NT2/D1 (cell line): ENCODE data around the gene FKBP5.

Source experiments
- SUZ12 ChIP-seq: IDR thresholded peaks from 2 replicates; pipeline ENCODE4 v1.6.1; 2011; ENCODE audit not compliant: insufficient read length, insufficient read depth; ENCODE audit errors: extremely low read depth
- YY1 ChIP-seq: IDR thresholded peaks from 2 replicates; pipeline ENCODE4 v1.6.1; 2011; ENCODE audit not compliant: insufficient read length, insufficient read depth
- ZNF274 ChIP-seq: IDR thresholded peaks from 2 replicates; pipeline ENCODE4 v1.6.1; 2011; ENCODE audit warnings: mild to moderate bottlenecking, low read depth, low read length

- TF ChIP-seq ZNF274 (no peak), YY1 (no peak), SUZ12 (no peak)
Measured at GRCh38 chr6:35620706-35621105, 68.0 kb downstream of the FKBP5 start.
